ENCODE measurements around the gene PUM2. TPM values are rescaled to one million over a fixed set of nuclear protein-coding genes. Genes with fewer than 3 reads are reported as not detected.

The PUM2 gene
- polyA plus RNA-seq, 1 donor (not counting 4 experiments of a cell fraction or from before 2014, with no cell fraction given): 47.5 TPM

DNA sequence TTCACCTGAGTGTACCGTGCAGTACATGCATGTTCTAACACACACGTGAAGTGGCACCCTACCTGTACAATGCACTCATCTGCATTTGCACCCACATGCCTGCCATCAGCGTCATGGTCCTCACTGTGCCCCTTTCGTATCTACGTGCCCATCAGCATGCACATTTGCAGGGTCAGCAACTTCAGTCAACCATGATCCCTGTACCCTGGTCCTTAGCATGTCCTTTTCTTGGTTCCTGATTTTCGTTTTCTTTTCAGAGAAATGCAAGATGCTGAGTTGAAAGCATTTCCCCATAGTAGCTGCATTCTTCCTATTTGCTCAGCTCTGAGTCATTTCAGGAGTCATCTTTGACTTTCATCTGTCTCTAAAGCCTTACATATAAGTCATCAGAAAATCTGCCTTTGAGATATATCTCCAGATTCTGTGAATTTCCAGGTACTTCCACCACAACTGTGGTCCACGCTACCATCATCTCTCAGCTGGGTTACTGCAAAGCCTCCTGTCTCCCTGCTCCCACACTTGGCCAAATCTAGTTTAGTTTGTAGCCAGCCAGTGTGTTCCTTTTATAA, 14.7 kb upstream of the PUM2 start:
- no peaks in the 10 kb centered on the region for H3K79me2 ChIP-seq (ENCODE audit: control insufficient read depth, insufficient read depth, low read length)
- DNase-seq (ENCODE audit: low read depth, low spot score): no peak
- no peaks in the 10 kb centered on the region for H3K36me3 ChIP-seq (ENCODE audit: control insufficient read depth in 2 of 2, extremely low read depth in 1 of 2, insufficient read depth in 2 of 2, low read length in 2 of 2)
- H3K4me2 ChIP-seq (ENCODE audit: control insufficient read depth, extremely low read depth, insufficient read depth, low read depth, low read length): peak overlapping the region; percentile 27
- H4K20me1 ChIP-seq (ENCODE audit: control insufficient read depth, extremely low read depth, insufficient read depth, low read length): no peaks in the 10 kb centered on the region
- H3K9me1 ChIP-seq (ENCODE audit: control insufficient read depth, extremely low read depth, insufficient read depth, low read length): no peaks in the 10 kb centered on the region
- H3K9ac ChIP-seq (ENCODE audit: control insufficient read depth, extremely low read depth, insufficient read depth, low read length): peak overlapping the region; percentile 0
- no peaks in the 10 kb centered on the region for H3K9me3 ChIP-seq (ENCODE audit: control insufficient read depth, low read depth, low read length)
- TF ChIP-seq EZH2 (IDR thresholded peaks at IDR 0.05; ENCODE audit: low read length): no peak
- TF ChIP-seq, protein P1, sequence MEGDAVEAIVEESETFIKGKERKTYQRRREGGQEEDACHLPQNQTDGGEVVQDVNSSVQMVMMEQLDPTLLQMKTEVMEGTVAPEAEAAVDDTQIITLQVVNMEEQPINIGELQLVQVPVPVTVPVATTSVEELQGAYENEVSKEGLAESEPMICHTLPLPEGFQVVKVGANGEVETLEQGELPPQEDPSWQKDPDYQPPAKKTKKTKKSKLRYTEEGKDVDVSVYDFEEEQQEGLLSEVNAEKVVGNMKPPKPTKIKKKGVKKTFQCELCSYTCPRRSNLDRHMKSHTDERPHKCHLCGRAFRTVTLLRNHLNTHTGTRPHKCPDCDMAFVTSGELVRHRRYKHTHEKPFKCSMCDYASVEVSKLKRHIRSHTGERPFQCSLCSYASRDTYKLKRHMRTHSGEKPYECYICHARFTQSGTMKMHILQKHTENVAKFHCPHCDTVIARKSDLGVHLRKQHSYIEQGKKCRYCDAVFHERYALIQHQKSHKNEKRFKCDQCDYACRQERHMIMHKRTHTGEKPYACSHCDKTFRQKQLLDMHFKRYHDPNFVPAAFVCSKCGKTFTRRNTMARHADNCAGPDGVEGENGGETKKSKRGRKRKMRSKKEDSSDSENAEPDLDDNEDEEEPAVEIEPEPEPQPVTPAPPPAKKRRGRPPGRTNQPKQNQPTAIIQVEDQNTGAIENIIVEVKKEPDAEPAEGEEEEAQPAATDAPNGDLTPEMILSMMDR (optimal IDR thresholded peaks at IDR 0.05 in 1 of 3, IDR thresholded peaks at IDR 0.05 in 1 of 3, conservative IDR thresholded peaks at IDR 0.05 in 1 of 3; ENCODE audit: extremely low read depth in 1 of 3, insufficient read depth in 2 of 3, low read length in 3 of 3): no peak
- no peak overlapping the region for H2AFZ ChIP-seq (ENCODE audit: control insufficient read depth, low read length)
- peaks cover 44% of the 10 kb centered on the region for H3K4me1 ChIP-seq (ENCODE audit: control insufficient read depth, extremely low read depth, insufficient read depth, low read length)
- FAIRE-seq: peak; percentile 90
- peak overlapping the region; percentile 65 for H3K27ac ChIP-seq (ENCODE audit: control insufficient read depth, insufficient read depth, low read length)
- H3K27me3 ChIP-seq (ENCODE audit: control insufficient read depth, extremely low read depth, insufficient read depth, low read length): no peaks in the 10 kb centered on the region
- H3K4me3 ChIP-seq (ENCODE audit: control insufficient read depth in 2 of 3, extremely low read depth in 1 of 3, insufficient read depth in 2 of 3, low read depth in 1 of 3, low read length in 3 of 3): no peak overlapping the region
- dilution Hi-C loops (cut with MboI; ENCODE audit: extremely low pct_ligation_motif_present, low sequenced_read_pairs): no loop called here

- FAIRE-seq (no peak), DNase-seq (ENCODE audit: low read depth, low spot score) (no peak)
- Histone ChIP-seq H2AFZ (ENCODE audit: control insufficient read depth, low read length) (no peak overlapping the region), H3K9me1 (ENCODE audit: control insufficient read depth, extremely low read depth, insufficient read depth, low read length) (no peaks in the 10 kb centered on the region), H3K27me3 (ENCODE audit: control insufficient read depth, extremely low read depth, insufficient read depth, low read length) (no peaks in the 10 kb centered on the region), H3K9ac (ENCODE audit: control insufficient read depth, extremely low read depth, insufficient read depth, low read length) (no peak overlapping the region), H3K4me2 (ENCODE audit: control insufficient read depth, extremely low read depth, insufficient read depth, low read depth, low read length) (no peak overlapping the region), H3K4me3 (ENCODE audit: control insufficient read depth in 2 of 3, extremely low read depth in 1 of 3, insufficient read depth in 2 of 3, low read depth in 1 of 3, low read length in 3 of 3) (no peak overlapping the region), H4K20me1 (ENCODE audit: control insufficient read depth, extremely low read depth, insufficient read depth, low read length) (no peaks in the 10 kb centered on the region), H3K9me3 (ENCODE audit: control insufficient read depth, low read depth, low read length) (no peaks in the 10 kb centered on the region), H3K79me2 (ENCODE audit: control insufficient read depth, insufficient read depth, low read length) (no peaks in the 10 kb centered on the region), H3K27ac (ENCODE audit: control insufficient read depth, insufficient read depth, low read length) (no peak overlapping the region), H3K4me1 (ENCODE audit: control insufficient read depth, extremely low read depth, insufficient read depth, low read length) (peaks cover 33% of the 10 kb centered on the region), H3K36me3 (ENCODE audit: control insufficient read depth in 2 of 2, extremely low read depth in 1 of 2, insufficient read depth in 2 of 2, low read length in 2 of 2) (no peaks in the 10 kb centered on the region)
- dilution Hi-C loops (cut with MboI; ENCODE audit: extremely low pct_ligation_motif_present, low sequenced_read_pairs): no loop called here
- no peak for TF ChIP-seq EZH2 (IDR thresholded peaks at IDR 0.05; ENCODE audit: low read length)
- TF ChIP-seq, protein P1 (optimal IDR thresholded peaks at IDR 0.05 in 1 of 3, IDR thresholded peaks at IDR 0.05 in 1 of 3, conservative IDR thresholded peaks at IDR 0.05 in 1 of 3; ENCODE audit: extremely low read depth in 1 of 3, insufficient read depth in 2 of 3, low read length in 3 of 3): no peak
Observed at GRCh38 chr2:20363578-20363977, 12.9 kb upstream of the PUM2 start.
